H1 (cell line): ENCODE results near the gene DHCR24. TPM values are rescaled to one million over a fixed set of nuclear protein-coding genes. Genes with fewer than 3 reads are reported as not detected.
A peak's percentile ranks its signal among the peaks of the same experiment; 100 is the strongest.

Experiments used
- CTCF ChIA-PET: fragments of 300-600 bp; sonication (Branson Sonifier 250); formaldehyde crosslinking; loops from one replicate; lab custom pipeline; 2021; ENCODE audit not compliant: partially characterized antibody; lab: Charles Lee
- POLR2A ChIA-PET: fragments of 300-600 bp; sonication (Branson Sonifier 250); formaldehyde crosslinking; loops from one replicate; lab custom pipeline; 2021; ENCODE audit warnings: inconsistent platforms; ENCODE audit not compliant: partially characterized antibody; lab: Charles Lee
- DNase-seq, 2 experiments: peaks; one replicate each; pipeline versions ENCODE4 v3.0.0 to v3.0.0-alpha.2; 2010 to 2022; ENCODE audit warnings: low spot score in 2 of 2, low read depth in 1 of 2, mixed read lengths in 1 of 2
- FAIRE-seq: peaks from 2 replicates; lab custom pipeline; 2011; peaks lifted over from hg19 to GRCh38; lab: Jason Lieb, UNC
- H2AFZ ChIP-seq: 2 replicates; pipeline ENCODE4 v1.8.1; 2012; ENCODE audit warnings: low read length, inconsistent platforms
- H2AK5ac ChIP-seq: 2 replicates; pipeline ENCODE4 v1.6.1; 2013; ENCODE audit warnings: low read depth, low read length
- H2BK120ac ChIP-seq: replicated peaks from 2 replicates; pipeline ENCODE3; 2013; ENCODE audit warnings: low read depth, low read length, inconsistent platforms
- H2BK12ac ChIP-seq: 2 replicates; pipeline ENCODE4 v1.6.1; 2013; ENCODE audit warnings: low read depth, low read length
- H2BK15ac ChIP-seq: 2 replicates; pipeline ENCODE4 v1.6.1; 2013; ENCODE audit warnings: low read length
- H2BK20ac ChIP-seq: 2 replicates; pipeline ENCODE4 v1.6.1; 2013; ENCODE audit warnings: low read length
- H2BK5ac ChIP-seq: 2 replicates; pipeline ENCODE4 v1.6.1; 2013; ENCODE audit warnings: low read depth, low read length
- H3K14ac ChIP-seq: 2 replicates; pipeline ENCODE4 v1.6.1; 2013; ENCODE audit warnings: inconsistent platforms; ENCODE audit not compliant: insufficient read length
- H3K18ac ChIP-seq: 2 replicates; pipeline ENCODE4 v1.6.1; 2013; ENCODE audit warnings: low read length; ENCODE audit errors: extremely low read depth
- H3K23ac ChIP-seq: 2 replicates; pipeline ENCODE4 v1.6.1; 2013; ENCODE audit warnings: inconsistent platforms; ENCODE audit not compliant: insufficient read length
- H3K23me2 ChIP-seq: 2 replicates; pipeline ENCODE4 v1.6.1; 2013; ENCODE audit warnings: low read depth, low read length
- H3K27ac ChIP-seq: 2 replicates; pipeline ENCODE4 v1.6.1; 2011; ENCODE audit warnings: low read depth, low read length, inconsistent platforms
- H3K27me3 ChIP-seq, 4 experiments: replicated peaks in 1 of 4; 1 replicate in 1 of 4; 2 replicates in 3 of 4; pipeline versions ENCODE4 v1.6.1 to v1.8.1; 2011 to 2013; ENCODE audit warnings: low read length in 3 of 4, mild to moderate bottlenecking in 3 of 4, inconsistent platforms in 2 of 4, mixed read lengths in 2 of 4, moderate library complexity in 1 of 4; ENCODE audit not compliant: control insufficient read depth in 3 of 4, insufficient read depth in 3 of 4; ENCODE audit errors: extremely low read depth in 1 of 4
- H3K36me3 ChIP-seq, 4 experiments: 2 replicates each; pipeline versions ENCODE4 v1.6.1 to v1.8.1; 2011 to 2013; ENCODE audit warnings: mild to moderate bottlenecking in 4 of 4, low read length in 3 of 4, moderate library complexity in 2 of 4, control low read depth in 1 of 4, inconsistent platforms in 1 of 4; ENCODE audit not compliant: insufficient read depth in 4 of 4, control insufficient read depth in 2 of 4
- H3K4ac ChIP-seq: replicated peaks from 2 replicates; pipeline ENCODE3; 2013; ENCODE audit warnings: low read length, low read depth, mixed read lengths, inconsistent platforms; ENCODE audit not compliant: insufficient read length
- H3K4me1 ChIP-seq, 4 experiments: replicated peaks in 1 of 4; 1 replicate in 1 of 4; 2 replicates in 3 of 4; pipeline versions ENCODE4 v1.6.1 to v1.8.1; 2011 to 2013; ENCODE audit warnings: low read length in 3 of 4, inconsistent platforms in 2 of 4, mixed read lengths in 1 of 4; ENCODE audit not compliant: insufficient read depth in 4 of 4, control insufficient read depth in 3 of 4
- H3K4me2 ChIP-seq, 2 experiments: 2 replicates each; pipeline versions ENCODE4 v1.6.1 to v1.8.1; 2011 to 2013; ENCODE audit warnings: low read depth in 2 of 2, low read length in 2 of 2, control low read depth in 1 of 2, inconsistent platforms in 1 of 2, mild to moderate bottlenecking in 1 of 2; ENCODE audit not compliant: insufficient read depth in 1 of 2
- H3K4me3 ChIP-seq, 4 experiments: fragments of 200-600, 300-600 bp in 1 of 4; sonication (generic), shearing (Covaris generic), sonication (Bioruptor Twin) in 1 of 4; 2 replicates each; pipeline versions ENCODE4 v1.5.1 to v1.8.1; 2011 to 2016; ENCODE audit warnings: low read length in 4 of 4, low read depth in 3 of 4, control low read depth in 2 of 4, inconsistent platforms in 2 of 4, mild to moderate bottlenecking in 2 of 4, mixed read lengths in 1 of 4, moderate library complexity in 1 of 4; ENCODE audit not compliant: insufficient read depth in 2 of 4; ENCODE audit errors: extremely low read depth in 1 of 4
- H3K56ac ChIP-seq: replicated peaks from 2 replicates; pipeline ENCODE3; 2013; ENCODE audit warnings: low read depth, mild to moderate bottlenecking, mixed read lengths, low read length, inconsistent platforms; ENCODE audit not compliant: insufficient read length
- H3K79me1 ChIP-seq: 2 replicates; pipeline ENCODE4 v1.6.1; 2013; ENCODE audit warnings: low read depth, low read length, control low read depth
- H3K79me2 ChIP-seq, 2 experiments: 2 replicates each; pipeline versions ENCODE4 v1.6.1 to v1.8.1; 2012 to 2013; ENCODE audit warnings: low read length in 2 of 2, mild to moderate bottlenecking in 2 of 2, inconsistent platforms in 1 of 2; ENCODE audit not compliant: insufficient read depth in 2 of 2, control insufficient read depth in 1 of 2
- H3K9ac ChIP-seq, 4 experiments: replicated peaks in 1 of 4; 1 replicate in 1 of 4; 2 replicates in 3 of 4; pipeline versions ENCODE4 v1.6.1 to v1.8.1; 2011 to 2013; ENCODE audit warnings: low read depth in 3 of 4, low read length in 3 of 4, control low read depth in 2 of 4, mild to moderate bottlenecking in 2 of 4, moderate library complexity in 2 of 4, inconsistent platforms in 1 of 4; ENCODE audit errors: extremely low read depth in 1 of 4
- H3K9me3 ChIP-seq, 2 experiments: 2 replicates each; pipeline versions ENCODE4 v1.6.1 to v1.8.1; 2012 to 2013; ENCODE audit warnings: mild to moderate bottlenecking in 2 of 2, moderate library complexity in 2 of 2, control low read depth in 1 of 2, inconsistent platforms in 1 of 2, low read depth in 1 of 2, low read length in 1 of 2, mixed read lengths in 1 of 2; ENCODE audit not compliant: insufficient read depth in 2 of 2
- H4K20me1 ChIP-seq, 2 experiments: replicated peaks in 1 of 2; 2 replicates each; pipeline versions ENCODE3 to v1.8.1; 2011 to 2013; ENCODE audit warnings: inconsistent platforms in 2 of 2, low read length in 2 of 2, mild to moderate bottlenecking in 1 of 2; ENCODE audit not compliant: insufficient read depth in 2 of 2, control insufficient read depth in 1 of 2
- H4K5ac ChIP-seq: 2 replicates; pipeline ENCODE4 v1.6.1; 2013; ENCODE audit warnings: low read length, low read depth, mixed read lengths, inconsistent platforms; ENCODE audit not compliant: insufficient read length
- H4K8ac ChIP-seq: 2 replicates; pipeline ENCODE4 v1.8.0; 2013; ENCODE audit warnings: mild to moderate bottlenecking, moderate library complexity, low read length, inconsistent platforms; ENCODE audit not compliant: insufficient read depth; ENCODE audit errors: extremely low read depth
- H4K91ac ChIP-seq: replicated peaks from 2 replicates; pipeline ENCODE3; 2013; ENCODE audit warnings: low read length, mixed read lengths, inconsistent platforms; ENCODE audit not compliant: insufficient read length
- KDM5A ChIP-seq: fragments of 200-600 bp; IDR thresholded peaks from 2 replicates; pipeline ENCODE4 v1.7.1; 2012; ENCODE audit warnings: mild to moderate bottlenecking, low read length, inconsistent platforms, mixed read lengths
- POLR2A ChIP-seq, 2 experiments: IDR thresholded peaks; 1 replicate in 1 of 2; 2 replicates in 1 of 2; pipeline ENCODE4 v1.6.1; 2011; ENCODE audit warnings: low read depth in 2 of 2, low read length in 2 of 2, mild to moderate bottlenecking in 2 of 2; ENCODE audit errors: control extremely low read depth in 1 of 2
- RAD21 ChIP-seq, 2 experiments: IDR thresholded peaks in 1 of 2; conservative IDR thresholded peaks in 1 of 2; 2 replicates each; pipeline ENCODE4 v1.6.1; 2011; ENCODE audit warnings: low read depth in 2 of 2, low read length in 2 of 2, improper control_type of control experiment in 1 of 2, inconsistent platforms in 1 of 2, mild to moderate bottlenecking in 1 of 2, moderate library complexity in 1 of 2
- SIRT6 ChIP-seq: IDR thresholded peaks from one replicate; pipeline ENCODE4 v1.7.1; 2012; ENCODE audit warnings: low read length, inconsistent platforms
- SP2 ChIP-seq: IDR thresholded peaks from 2 replicates; pipeline ENCODE4 v1.6.1; 2012; ENCODE audit warnings: mild to moderate bottlenecking, low read length, inconsistent platforms
- SUZ12 ChIP-seq: fragments of 200-600 bp; sonication (generic); IDR thresholded peaks from 2 replicates; pipeline ENCODE4 v1.6.1; 2012; ENCODE audit warnings: mild to moderate bottlenecking, inconsistent platforms, low read length, moderate library complexity, mixed read lengths
- TAF1 ChIP-seq: IDR thresholded peaks from 2 replicates; pipeline ENCODE4 v1.6.1; 2011; ENCODE audit warnings: mild to moderate bottlenecking, low read depth, low read length
- WGBS, 2 experiments: shearing (Covaris generic) in 1 of 2; methylation state at CpG; one replicate each; pipeline versions ENCODE4 v1.1.6 to v1.1.7; 2013 to 2015; ENCODE audit warnings: low lambda C conversion rate in 2 of 2, mixed read lengths in 2 of 2, inconsistent platforms in 1 of 2, low coverage in 1 of 2, missing lambda C conversion rate in 1 of 2; ENCODE audit not compliant: insufficient replicate concordance in 2 of 2, insufficient coverage in 1 of 2, insufficient read length in 1 of 2; ENCODE audit errors: extremely low coverage in 1 of 2, missing lambda C conversion rate in 1 of 2; 5-methylcytosine and 5-hydroxymethylcytosine counted together
- polyA plus RNA-seq, 7 experiments: library from polyadenylated mRNA; depleted of rRNA in 3 of 7; stranded (reverse) in 5 of 7; unstranded in 2 of 7; fragments of >200 nt in 5 of 7; fragments of 200-250 nt in 2 of 7; gene quantifications; 1 replicate in 5 of 7; 2 replicates in 1 of 7; 4 replicates in 1 of 7; pipeline versions ENCODE4 v1.2.1 to v1.2.3, GENCODE V29; 2011 to 2013; ENCODE audit warnings: missing spikeins in 2 of 7, mixed read lengths in 2 of 7
- total RNA-seq: library from RNA; stranded (reverse); fragmentation: NEBNext Ultra II Directional; extraction: Animal tissue kit (Norgen Biotek cat#: 25700); gene quantifications from 2 replicates; pipeline ENCODE4 v1.2.1, GENCODE V29; 2021
- TF ChIP-seq, protein P1 (sequence below): IDR thresholded peaks from 2 replicates; pipeline ENCODE4 v1.6.1; 2012; ENCODE audit warnings: inconsistent platforms
- TF ChIP-seq, protein P2 (sequence below): IDR thresholded peaks from 2 replicates; pipeline ENCODE4 v1.6.1; 2012; ENCODE audit warnings: low read length, inconsistent platforms

The DHCR24 gene
- total and polyA plus RNA-seq, 2 of the 8 experiments (the other 6 are each of a cell fraction or from before 2014, with no cell fraction given): 370 to 419 TPM

GRCh38 chr1:54857746-54858561 lies 29.0 kb downstream of the DHCR24 start:
- H3K9ac ChIP-seq: no peak overlapping the region; a peak in 1 of 7 replicates
- POLR2A ChIA-PET: interaction anchor here (0.7 kb wide), 1 partner anchor 57 kb away, joined by 4 read pairs; the partner anchor contains the start of gene TTC22
- TF ChIP-seq SIRT6 (no peak), RAD21 (IDR thresholded peaks at IDR 0.05 in 1 of 2, conservative IDR thresholded peaks at IDR 0.05 in 1 of 2; ENCODE audit: low read depth in 2 of 2, low read length in 2 of 2) (no peak), TAF1 (no peak), SUZ12 (no peak), POLR2A (IDR thresholded peaks at IDR 0.05; ENCODE audit: control extremely low read depth in 1 of 2, low read depth in 2 of 2, low read length in 2 of 2) (peak in 1 of 2 experiments; percentile 19; a peak in 1 of 3 replicates), KDM5A (no peak), SP2 (no peak)
- TF ChIP-seq, protein P1, sequence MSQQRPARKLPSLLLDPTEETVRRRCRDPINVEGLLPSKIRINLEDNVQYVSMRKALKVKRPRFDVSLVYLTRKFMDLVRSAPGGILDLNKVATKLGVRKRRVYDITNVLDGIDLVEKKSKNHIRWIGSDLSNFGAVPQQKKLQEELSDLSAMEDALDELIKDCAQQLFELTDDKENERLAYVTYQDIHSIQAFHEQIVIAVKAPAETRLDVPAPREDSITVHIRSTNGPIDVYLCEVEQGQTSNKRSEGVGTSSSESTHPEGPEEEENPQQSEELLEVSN: no peak
- TF ChIP-seq, protein P2, sequence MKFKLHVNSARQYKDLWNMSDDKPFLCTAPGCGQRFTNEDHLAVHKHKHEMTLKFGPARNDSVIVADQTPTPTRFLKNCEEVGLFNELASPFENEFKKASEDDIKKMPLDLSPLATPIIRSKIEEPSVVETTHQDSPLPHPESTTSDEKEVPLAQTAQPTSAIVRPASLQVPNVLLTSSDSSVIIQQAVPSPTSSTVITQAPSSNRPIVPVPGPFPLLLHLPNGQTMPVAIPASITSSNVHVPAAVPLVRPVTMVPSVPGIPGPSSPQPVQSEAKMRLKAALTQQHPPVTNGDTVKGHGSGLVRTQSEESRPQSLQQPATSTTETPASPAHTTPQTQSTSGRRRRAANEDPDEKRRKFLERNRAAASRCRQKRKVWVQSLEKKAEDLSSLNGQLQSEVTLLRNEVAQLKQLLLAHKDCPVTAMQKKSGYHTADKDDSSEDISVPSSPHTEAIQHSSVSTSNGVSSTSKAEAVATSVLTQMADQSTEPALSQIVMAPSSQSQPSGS: no peak

More at GRCh38 chr1:54857746-54858561, 29.0 kb downstream of the DHCR24 start:
- CTCF ChIA-PET: interaction anchor here (0.6 to 2.1 kb wide), 7 partner anchors 9 to 101 kb away, joined by 3 to 9 read pairs (median 4); no protein-coding TSS in a partner anchor
- Histone ChIP-seq H3K9me3 (no peaks in the 10 kb centered on the region), H3K23me2 (no peaks in the 10 kb centered on the region; the same call in 1 of the 2 replicates), H4K20me1 (peaks cover 9 to 34% of the 10 kb centered on the region in 2 experiments), H3K79me2 (peaks cover 0 to 4% of the 10 kb centered on the region in 2 experiments; a peak in 1 of 4 replicates), H3K36me3 (peaks cover 35 to 88% (median 67%) of the 10 kb centered on the region in 4 experiments), H2BK15ac (no peak overlapping the region), H3K23ac (no peak overlapping the region), H3K4me3 (no peak overlapping the region), H4K5ac (no peak overlapping the region), H3K4me2 (no peak overlapping the region), H2AFZ (no peak overlapping the region), H3K27me3 (no peaks in the 10 kb centered on the region), H2BK12ac (no peak overlapping the region), H3K79me1 (peaks cover 7% of the 10 kb centered on the region), H3K56ac (no peak overlapping the region), H4K8ac (no peak overlapping the region), H3K14ac (no peak overlapping the region), H4K91ac (no peak overlapping the region), H2AK5ac (no peak overlapping the region), H3K18ac (no peak overlapping the region), H3K4ac (no peak overlapping the region), H2BK120ac (no peak overlapping the region), H2BK20ac (no peak overlapping the region), H3K4me1 (no peaks in the 10 kb centered on the region), H3K27ac (no peak overlapping the region), H2BK5ac (no peak overlapping the region)
- DNase-seq (no peak), FAIRE-seq (no peak)
- 85% methylated on average over 9 of the region's 9 CpGs; no CpG with 5 or more reads in 1 of the 2 experiments for WGBS, 2 experiments
